OCI-LY1 (cell line): ENCODE results near the gene TGFB3.

Experiments
- H2AFZ ChIP-seq: fragments of 200-600 bp; sonication (generic), shearing (Covaris generic); 2 replicates; pipeline ENCODE4 v1.6.0; 2014; ENCODE audit warnings: antibody characterized with exemption, mild to moderate bottlenecking, low read length
- H3F3A ChIP-seq: fragments of 200-600 bp; sonication (generic), shearing (Covaris generic); 2 replicates; pipeline ENCODE4 v1.6.0; 2014; ENCODE audit warnings: mild to moderate bottlenecking, antibody characterized with exemption, low read length, moderate library complexity; ENCODE audit not compliant: insufficient read depth
- H3K27ac ChIP-seq: fragments of 200-600 bp; sonication (generic); 2 replicates; pipeline ENCODE4 v1.5.1; 2014; ENCODE audit warnings: low read length, mixed run types, mild to moderate bottlenecking, low read depth; ENCODE audit not compliant: poor library complexity, severe bottlenecking
- H3K27me3 ChIP-seq: fragments of 200-600 bp; sonication (generic); 2 replicates; pipeline ENCODE4 v1.6.0; 2014; ENCODE audit warnings: antibody characterized with exemption, mild to moderate bottlenecking, low read length, moderate library complexity; ENCODE audit not compliant: insufficient read depth
- H3K36me3 ChIP-seq: fragments of 200-600 bp; sonication (generic); 2 replicates; pipeline ENCODE4 v1.6.1; 2014; ENCODE audit warnings: mild to moderate bottlenecking, antibody characterized with exemption, low read length, moderate library complexity, mixed read lengths; ENCODE audit not compliant: insufficient read depth
- H3K4me1 ChIP-seq: fragments of 200-600 bp; sonication (generic); 2 replicates; pipeline ENCODE4 v1.5.1; 2014; ENCODE audit warnings: mild to moderate bottlenecking, low read length, moderate library complexity; ENCODE audit not compliant: insufficient read depth, severe bottlenecking
- H3K4me2 ChIP-seq: fragments of 200-600 bp; sonication (generic), shearing (Covaris generic); 2 replicates; pipeline ENCODE4 v1.6.1; 2014; ENCODE audit warnings: low read length
- H3K4me3 ChIP-seq: fragments of 200-600 bp; sonication (generic); 2 replicates; pipeline ENCODE4 v1.5.1; 2014; ENCODE audit warnings: low read length, low read depth, mild to moderate bottlenecking, mixed read lengths; ENCODE audit not compliant: poor library complexity, severe bottlenecking
- H3K79me2 ChIP-seq: fragments of 200-600 bp; shearing (Covaris generic); 2 replicates; pipeline ENCODE4 v1.6.1; 2016; ENCODE audit warnings: mixed run types, low read length, mixed read lengths; ENCODE audit not compliant: insufficient read depth
- H3K9ac ChIP-seq: fragments of 200-600 bp; sonication (generic), shearing (Covaris generic); 2 replicates; pipeline ENCODE4 v1.6.1; 2014; ENCODE audit warnings: mild to moderate bottlenecking, low read length, mixed read lengths
- H3K9me2 ChIP-seq: fragments of 200-600 bp; sonication (generic), shearing (Covaris generic); 2 replicates; pipeline ENCODE4 v1.6.1; 2014; ENCODE audit warnings: low read depth, mild to moderate bottlenecking, low read length, mixed read lengths
- H3K9me3 ChIP-seq: fragments of 200-600 bp; shearing (Covaris generic); 2 replicates; pipeline ENCODE4 v1.6.1; 2014; ENCODE audit warnings: low read length, mixed read lengths
- H4K20me1 ChIP-seq: fragments of 200-600 bp; sonication (generic), shearing (Covaris generic); 2 replicates; pipeline ENCODE4 v1.6.0; 2016; ENCODE audit warnings: mild to moderate bottlenecking, low read length; ENCODE audit not compliant: insufficient read depth
- EZH2 ChIP-seq: fragments of 200-600 bp; sonication (generic), shearing (Covaris generic); IDR thresholded peaks from 2 replicates; pipeline ENCODE4 v1.8.0; 2017; ENCODE audit warnings: borderline replicate concordance, mixed run types, mild to moderate bottlenecking, antibody characterized with exemption, low read length, moderate library complexity, mixed read lengths
- TF ChIP-seq, protein P1 (sequence below): fragments of 200-600 bp; sonication (generic), shearing (Covaris generic); IDR thresholded peaks from 2 replicates; pipeline ENCODE4 v1.5.1; 2017; ENCODE audit warnings: mild to moderate bottlenecking, antibody characterized with exemption, low read length, moderate library complexity, mixed read lengths

Gene TGFB3

DNA sequence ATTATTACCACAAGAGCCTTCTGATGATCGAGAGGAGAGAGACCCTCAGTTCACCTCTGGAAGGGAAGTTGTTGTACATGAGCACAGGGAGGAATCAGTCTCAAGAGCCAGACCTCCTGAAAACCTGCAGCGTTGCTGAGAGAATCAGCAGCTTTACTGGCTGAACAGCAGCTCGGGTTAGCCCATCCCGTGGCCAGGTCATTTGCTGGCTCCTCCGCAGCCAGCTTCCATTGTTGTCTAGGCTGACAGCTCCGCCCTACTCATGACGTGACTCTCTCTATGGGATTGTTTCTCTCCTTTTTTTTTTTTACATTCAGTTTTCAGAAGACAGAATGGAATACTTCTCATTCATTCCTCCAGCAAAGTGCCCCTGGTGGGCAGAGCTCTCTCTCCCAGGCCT lies 69.9 kb downstream of the TGFB3 start:
- H3K4me3 ChIP-seq: no peak overlapping the region
- no peak overlapping the region for H2AFZ ChIP-seq
- no peaks in the 10 kb centered on the region for H3K4me1 ChIP-seq
- H3K9ac ChIP-seq: no peak overlapping the region
- H3K27me3 ChIP-seq: no peaks in the 10 kb centered on the region
- H3K9me2 ChIP-seq: no peaks in the 10 kb centered on the region
- H3K79me2 ChIP-seq: no peaks in the 10 kb centered on the region
- no peaks in the 10 kb centered on the region for H3K36me3 ChIP-seq
- no peaks in the 10 kb centered on the region for H4K20me1 ChIP-seq
- no peak overlapping the region for H3K4me2 ChIP-seq
- no peaks in the 10 kb centered on the region for H3F3A ChIP-seq
- no peak for TF ChIP-seq EZH2
- TF ChIP-seq, protein P1, sequence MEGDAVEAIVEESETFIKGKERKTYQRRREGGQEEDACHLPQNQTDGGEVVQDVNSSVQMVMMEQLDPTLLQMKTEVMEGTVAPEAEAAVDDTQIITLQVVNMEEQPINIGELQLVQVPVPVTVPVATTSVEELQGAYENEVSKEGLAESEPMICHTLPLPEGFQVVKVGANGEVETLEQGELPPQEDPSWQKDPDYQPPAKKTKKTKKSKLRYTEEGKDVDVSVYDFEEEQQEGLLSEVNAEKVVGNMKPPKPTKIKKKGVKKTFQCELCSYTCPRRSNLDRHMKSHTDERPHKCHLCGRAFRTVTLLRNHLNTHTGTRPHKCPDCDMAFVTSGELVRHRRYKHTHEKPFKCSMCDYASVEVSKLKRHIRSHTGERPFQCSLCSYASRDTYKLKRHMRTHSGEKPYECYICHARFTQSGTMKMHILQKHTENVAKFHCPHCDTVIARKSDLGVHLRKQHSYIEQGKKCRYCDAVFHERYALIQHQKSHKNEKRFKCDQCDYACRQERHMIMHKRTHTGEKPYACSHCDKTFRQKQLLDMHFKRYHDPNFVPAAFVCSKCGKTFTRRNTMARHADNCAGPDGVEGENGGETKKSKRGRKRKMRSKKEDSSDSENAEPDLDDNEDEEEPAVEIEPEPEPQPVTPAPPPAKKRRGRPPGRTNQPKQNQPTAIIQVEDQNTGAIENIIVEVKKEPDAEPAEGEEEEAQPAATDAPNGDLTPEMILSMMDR: no peak
- no peaks in the 10 kb centered on the region for H3K9me3 ChIP-seq
- no peak overlapping the region for H3K27ac ChIP-seq

DNA sequence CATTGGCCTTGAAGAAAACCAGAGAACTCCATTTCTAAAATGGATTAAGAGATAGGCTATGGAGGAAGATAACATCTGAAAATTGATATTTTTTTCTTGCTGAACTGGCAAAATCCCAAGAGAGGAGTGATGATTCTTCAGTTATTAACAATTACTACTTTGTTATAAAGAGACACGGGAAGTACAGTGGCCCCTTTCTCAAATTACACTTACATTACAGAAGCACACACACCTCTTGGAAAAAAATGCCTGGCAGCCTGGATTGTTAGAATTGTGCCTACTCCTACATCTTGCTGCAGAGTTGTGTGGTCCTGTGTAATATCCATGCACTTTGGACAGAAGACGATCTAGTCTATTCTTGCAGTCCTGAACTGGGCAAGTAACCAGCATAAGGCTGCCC lies 71.7 kb downstream of the TGFB3 start:
- no peak overlapping the region for H3K4me2 ChIP-seq
- H2AFZ ChIP-seq: no peak overlapping the region
- H3F3A ChIP-seq: no peaks in the 10 kb centered on the region
- no peaks in the 10 kb centered on the region for H4K20me1 ChIP-seq
- H3K4me3 ChIP-seq: no peak overlapping the region
- no peak overlapping the region for H3K9ac ChIP-seq
- H3K4me1 ChIP-seq: no peaks in the 10 kb centered on the region
- no peaks in the 10 kb centered on the region for H3K79me2 ChIP-seq
- H3K27me3 ChIP-seq: no peaks in the 10 kb centered on the region
- TF ChIP-seq, protein P1: no peak
- no peak for TF ChIP-seq EZH2
- no peaks in the 10 kb centered on the region for H3K36me3 ChIP-seq
- no peaks in the 10 kb centered on the region for H3K9me2 ChIP-seq
- no peaks in the 10 kb centered on the region for H3K9me3 ChIP-seq
- H3K27ac ChIP-seq: no peak overlapping the region

DNA sequence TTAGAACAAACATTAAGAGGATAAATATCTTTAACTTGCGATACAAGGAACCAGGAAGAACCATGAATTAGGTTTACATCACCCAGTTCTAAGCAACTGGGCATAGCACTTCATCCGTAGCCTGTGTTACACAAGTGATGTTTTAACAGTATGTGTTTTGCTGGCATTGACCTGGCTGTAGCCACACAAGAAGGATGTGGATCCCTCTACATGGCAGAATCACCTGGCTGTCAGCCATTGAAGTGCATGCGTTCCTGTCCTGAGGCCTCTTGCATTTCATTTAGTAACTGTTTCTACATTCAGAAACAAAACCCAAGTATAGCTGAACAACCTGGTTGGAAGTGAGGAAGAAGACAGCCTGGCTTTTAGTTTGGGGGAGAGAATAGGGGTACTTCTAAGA lies 72.2 kb downstream of the TGFB3 start:
- no peak overlapping the region for H3K4me2 ChIP-seq
- no peaks in the 10 kb centered on the region for H3K9me2 ChIP-seq
- no peaks in the 10 kb centered on the region for H3K9me3 ChIP-seq
- H3K27me3 ChIP-seq: no peaks in the 10 kb centered on the region
- H3K4me1 ChIP-seq: no peaks in the 10 kb centered on the region
- no peak overlapping the region for H3K27ac ChIP-seq
- no peak overlapping the region for H3K4me3 ChIP-seq
- no peak for TF ChIP-seq EZH2
- TF ChIP-seq, protein P1: no peak
- H3K79me2 ChIP-seq: no peaks in the 10 kb centered on the region
- H3K36me3 ChIP-seq: no peaks in the 10 kb centered on the region
- no peaks in the 10 kb centered on the region for H4K20me1 ChIP-seq
- H2AFZ ChIP-seq: no peak overlapping the region
- no peaks in the 10 kb centered on the region for H3F3A ChIP-seq
- H3K9ac ChIP-seq: no peak overlapping the region
